H1 (cell line): ENCODE results near the gene MYCBPAP. TPM values are rescaled to one million over a fixed set of nuclear protein-coding genes. Genes with fewer than 3 reads are reported as not detected.

Source experiments
- CTCF ChIA-PET: fragments of 300-600 bp; sonication (Branson Sonifier 250); formaldehyde crosslinking; loops from one replicate; lab custom pipeline; 2021; ENCODE audit not compliant: partially characterized antibody; lab: Charles Lee
- POLR2A ChIA-PET: fragments of 300-600 bp; sonication (Branson Sonifier 250); formaldehyde crosslinking; loops from one replicate; lab custom pipeline; 2021; ENCODE audit warnings: inconsistent platforms; ENCODE audit not compliant: partially characterized antibody; lab: Charles Lee
- DNase-seq, 2 experiments: peaks; one replicate each; pipeline versions ENCODE4 v3.0.0 to v3.0.0-alpha.2; 2010 to 2022; ENCODE audit warnings: low spot score in 2 of 2, low read depth in 1 of 2, mixed read lengths in 1 of 2
- FAIRE-seq: peaks from 2 replicates; lab custom pipeline; 2011; peaks lifted over from hg19 to GRCh38; lab: Jason Lieb, UNC
- H2AFZ ChIP-seq: 2 replicates; pipeline ENCODE4 v1.8.1; 2012; ENCODE audit warnings: low read length, inconsistent platforms
- H2AK5ac ChIP-seq: 2 replicates; pipeline ENCODE4 v1.6.1; 2013; ENCODE audit warnings: low read depth, low read length
- H2BK120ac ChIP-seq: replicated peaks from 2 replicates; pipeline ENCODE3; 2013; ENCODE audit warnings: low read depth, low read length, inconsistent platforms
- H2BK12ac ChIP-seq: 2 replicates; pipeline ENCODE4 v1.6.1; 2013; ENCODE audit warnings: low read depth, low read length
- H2BK15ac ChIP-seq: 2 replicates; pipeline ENCODE4 v1.6.1; 2013; ENCODE audit warnings: low read length
- H2BK20ac ChIP-seq: 2 replicates; pipeline ENCODE4 v1.6.1; 2013; ENCODE audit warnings: low read length
- H2BK5ac ChIP-seq: 2 replicates; pipeline ENCODE4 v1.6.1; 2013; ENCODE audit warnings: low read depth, low read length
- H3K14ac ChIP-seq: 2 replicates; pipeline ENCODE4 v1.6.1; 2013; ENCODE audit warnings: inconsistent platforms; ENCODE audit not compliant: insufficient read length
- H3K18ac ChIP-seq: 2 replicates; pipeline ENCODE4 v1.6.1; 2013; ENCODE audit warnings: low read length; ENCODE audit errors: extremely low read depth
- H3K23ac ChIP-seq: 2 replicates; pipeline ENCODE4 v1.6.1; 2013; ENCODE audit warnings: inconsistent platforms; ENCODE audit not compliant: insufficient read length
- H3K23me2 ChIP-seq: 2 replicates; pipeline ENCODE4 v1.6.1; 2013; ENCODE audit warnings: low read depth, low read length
- H3K27ac ChIP-seq: 2 replicates; pipeline ENCODE4 v1.6.1; 2011; ENCODE audit warnings: low read depth, low read length, inconsistent platforms
- H3K27me3 ChIP-seq, 4 experiments: replicated peaks in 1 of 4; 1 replicate in 1 of 4; 2 replicates in 3 of 4; pipeline versions ENCODE4 v1.6.1 to v1.8.1; 2011 to 2013; ENCODE audit warnings: low read length in 3 of 4, mild to moderate bottlenecking in 3 of 4, inconsistent platforms in 2 of 4, mixed read lengths in 2 of 4, moderate library complexity in 1 of 4; ENCODE audit not compliant: control insufficient read depth in 3 of 4, insufficient read depth in 3 of 4; ENCODE audit errors: extremely low read depth in 1 of 4
- H3K36me3 ChIP-seq, 4 experiments: 2 replicates each; pipeline versions ENCODE4 v1.6.1 to v1.8.1; 2011 to 2013; ENCODE audit warnings: mild to moderate bottlenecking in 4 of 4, low read length in 3 of 4, moderate library complexity in 2 of 4, control low read depth in 1 of 4, inconsistent platforms in 1 of 4; ENCODE audit not compliant: insufficient read depth in 4 of 4, control insufficient read depth in 2 of 4
- H3K4ac ChIP-seq: replicated peaks from 2 replicates; pipeline ENCODE3; 2013; ENCODE audit warnings: low read length, low read depth, mixed read lengths, inconsistent platforms; ENCODE audit not compliant: insufficient read length
- H3K4me1 ChIP-seq, 4 experiments: replicated peaks in 1 of 4; 1 replicate in 1 of 4; 2 replicates in 3 of 4; pipeline versions ENCODE4 v1.6.1 to v1.8.1; 2011 to 2013; ENCODE audit warnings: low read length in 3 of 4, inconsistent platforms in 2 of 4, mixed read lengths in 1 of 4; ENCODE audit not compliant: insufficient read depth in 4 of 4, control insufficient read depth in 3 of 4
- H3K4me2 ChIP-seq, 2 experiments: 2 replicates each; pipeline versions ENCODE4 v1.6.1 to v1.8.1; 2011 to 2013; ENCODE audit warnings: low read depth in 2 of 2, low read length in 2 of 2, control low read depth in 1 of 2, inconsistent platforms in 1 of 2, mild to moderate bottlenecking in 1 of 2; ENCODE audit not compliant: insufficient read depth in 1 of 2
- H3K4me3 ChIP-seq, 4 experiments: fragments of 200-600, 300-600 bp in 1 of 4; sonication (generic), shearing (Covaris generic), sonication (Bioruptor Twin) in 1 of 4; 2 replicates each; pipeline versions ENCODE4 v1.5.1 to v1.8.1; 2011 to 2016; ENCODE audit warnings: low read length in 4 of 4, low read depth in 3 of 4, control low read depth in 2 of 4, inconsistent platforms in 2 of 4, mild to moderate bottlenecking in 2 of 4, mixed read lengths in 1 of 4, moderate library complexity in 1 of 4; ENCODE audit not compliant: insufficient read depth in 2 of 4; ENCODE audit errors: extremely low read depth in 1 of 4
- H3K56ac ChIP-seq: replicated peaks from 2 replicates; pipeline ENCODE3; 2013; ENCODE audit warnings: low read depth, mild to moderate bottlenecking, mixed read lengths, low read length, inconsistent platforms; ENCODE audit not compliant: insufficient read length
- H3K79me1 ChIP-seq: 2 replicates; pipeline ENCODE4 v1.6.1; 2013; ENCODE audit warnings: low read depth, low read length, control low read depth
- H3K79me2 ChIP-seq, 2 experiments: 2 replicates each; pipeline versions ENCODE4 v1.6.1 to v1.8.1; 2012 to 2013; ENCODE audit warnings: low read length in 2 of 2, mild to moderate bottlenecking in 2 of 2, inconsistent platforms in 1 of 2; ENCODE audit not compliant: insufficient read depth in 2 of 2, control insufficient read depth in 1 of 2
- H3K9ac ChIP-seq, 4 experiments: replicated peaks in 1 of 4; 1 replicate in 1 of 4; 2 replicates in 3 of 4; pipeline versions ENCODE4 v1.6.1 to v1.8.1; 2011 to 2013; ENCODE audit warnings: low read depth in 3 of 4, low read length in 3 of 4, control low read depth in 2 of 4, mild to moderate bottlenecking in 2 of 4, moderate library complexity in 2 of 4, inconsistent platforms in 1 of 4; ENCODE audit errors: extremely low read depth in 1 of 4
- H3K9me3 ChIP-seq, 2 experiments: 2 replicates each; pipeline versions ENCODE4 v1.6.1 to v1.8.1; 2012 to 2013; ENCODE audit warnings: mild to moderate bottlenecking in 2 of 2, moderate library complexity in 2 of 2, control low read depth in 1 of 2, inconsistent platforms in 1 of 2, low read depth in 1 of 2, low read length in 1 of 2, mixed read lengths in 1 of 2; ENCODE audit not compliant: insufficient read depth in 2 of 2
- H4K20me1 ChIP-seq, 2 experiments: replicated peaks in 1 of 2; 2 replicates each; pipeline versions ENCODE3 to v1.8.1; 2011 to 2013; ENCODE audit warnings: inconsistent platforms in 2 of 2, low read length in 2 of 2, mild to moderate bottlenecking in 1 of 2; ENCODE audit not compliant: insufficient read depth in 2 of 2, control insufficient read depth in 1 of 2
- H4K5ac ChIP-seq: 2 replicates; pipeline ENCODE4 v1.6.1; 2013; ENCODE audit warnings: low read length, low read depth, mixed read lengths, inconsistent platforms; ENCODE audit not compliant: insufficient read length
- H4K8ac ChIP-seq: 2 replicates; pipeline ENCODE4 v1.8.0; 2013; ENCODE audit warnings: mild to moderate bottlenecking, moderate library complexity, low read length, inconsistent platforms; ENCODE audit not compliant: insufficient read depth; ENCODE audit errors: extremely low read depth
- H4K91ac ChIP-seq: replicated peaks from 2 replicates; pipeline ENCODE3; 2013; ENCODE audit warnings: low read length, mixed read lengths, inconsistent platforms; ENCODE audit not compliant: insufficient read length
- SP2 ChIP-seq: IDR thresholded peaks from 2 replicates; pipeline ENCODE4 v1.6.1; 2012; ENCODE audit warnings: mild to moderate bottlenecking, low read length, inconsistent platforms
- WGBS, 2 experiments: shearing (Covaris generic) in 1 of 2; methylation state at CpG; one replicate each; pipeline versions ENCODE4 v1.1.6 to v1.1.7; 2013 to 2015; ENCODE audit warnings: low lambda C conversion rate in 2 of 2, mixed read lengths in 2 of 2, inconsistent platforms in 1 of 2, low coverage in 1 of 2, missing lambda C conversion rate in 1 of 2; ENCODE audit not compliant: insufficient replicate concordance in 2 of 2, insufficient coverage in 1 of 2, insufficient read length in 1 of 2; ENCODE audit errors: extremely low coverage in 1 of 2, missing lambda C conversion rate in 1 of 2; 5-methylcytosine and 5-hydroxymethylcytosine counted together
- polyA plus RNA-seq, 7 experiments: library from polyadenylated mRNA; depleted of rRNA in 3 of 7; stranded (reverse) in 5 of 7; unstranded in 2 of 7; fragments of >200 nt in 5 of 7; fragments of 200-250 nt in 2 of 7; gene quantifications; 1 replicate in 5 of 7; 2 replicates in 1 of 7; 4 replicates in 1 of 7; pipeline versions ENCODE4 v1.2.1 to v1.2.3, GENCODE V29; 2011 to 2013; ENCODE audit warnings: missing spikeins in 2 of 7, mixed read lengths in 2 of 7
- total RNA-seq: library from RNA; stranded (reverse); fragmentation: NEBNext Ultra II Directional; extraction: Animal tissue kit (Norgen Biotek cat#: 25700); gene quantifications from 2 replicates; pipeline ENCODE4 v1.2.1, GENCODE V29; 2021

Gene MYCBPAP
- total and polyA plus RNA-seq, 2 of the 8 experiments (the other 6 are each of a cell fraction or from before 2014, with no cell fraction given) = 0.89 to 3.3 TPM

- FAIRE-seq = no peak
- POLR2A ChIA-PET = interaction anchor here (0.9 to 1.0 kb wide), 2 partner anchors 9 to 17 kb away, joined by 3 read pairs; no protein-coding TSS in a partner anchor
- H3K4ac ChIP-seq = no peak overlapping the region
Measured at GRCh38 chr17:50579399-50579798, 71.2 kb downstream of the MYCBPAP start.

More at GRCh38 chr17:50579399-50579798, 71.2 kb downstream of the MYCBPAP start:
- Histone ChIP-seq H2AK5ac (0 out of 2 replicates have a peak overlapping the region, but pooled peaks have one; percentile 39), H4K8ac (no peak overlapping the region; the same call in 1 of the 2 replicates), H2BK12ac (no peak overlapping the region), H3K23ac (no peak overlapping the region), H3K9me3 (no peaks in the 10 kb centered on the region), H3K27me3 (no peaks in the 10 kb centered on the region; a peak in 1 of 7 replicates), H3K23me2 (no peaks in the 10 kb centered on the region), H3K79me1 (no peaks in the 10 kb centered on the region), H2AFZ (no peak overlapping the region), H4K20me1 (peaks cover 2 to 5% of the 10 kb centered on the region in 2 experiments), H3K18ac (no peak overlapping the region; the same call in 1 of the 2 replicates), H2BK120ac (no peak overlapping the region), H3K36me3 (peaks cover 0 to 3% (median 0%) of the 10 kb centered on the region in 4 experiments; a peak in 1 of 8 replicates), H3K14ac (no peak overlapping the region), H3K4me3 (no peak overlapping the region), H3K4me1 (peaks cover 0 to 13% (median 9%) of the 10 kb centered on the region in 4 experiments; a peak in 5 of 7 replicates), H4K91ac (no peak overlapping the region), H2BK15ac (no peak overlapping the region; the same call in 1 of the 2 replicates), H3K4me2 (no peak overlapping the region), H3K9ac (no peak overlapping the region), H3K56ac (no peak overlapping the region), H2BK20ac (no peak overlapping the region), H4K5ac (no peak overlapping the region), H3K79me2 (no peaks in the 10 kb centered on the region), H2BK5ac (no peak overlapping the region), H3K27ac (no peak overlapping the region)
- CTCF ChIA-PET = interaction anchor here (2.4 to 2.5 kb wide), 2 partner anchors 10 to 47 kb away, joined by 9 to 10 read pairs; no protein-coding TSS in a partner anchor
- no peak for DNase-seq
- no peak for TF ChIP-seq SP2
- WGBS, 2 experiments = 85% methylated on average over 7 of the region's 7 CpGs; no CpG with 5 or more reads in 1 of the 2 experiments
